Loucy (cell line): ENCODE measurements around the gene RNU1-1.
"Not testable (repeated sequence)": the region's sequence is repeated elsewhere in the genome, so short reads cannot be mapped to it uniquely, and the experiment has no call there.

Experiments
- H2AFZ ChIP-seq: fragments of 200-600 bp; sonication (generic); 2 replicates; pipeline ENCODE4 v1.6.0; 2016; ENCODE audit warnings: antibody characterized with exemption, mild to moderate bottlenecking, low read length, moderate library complexity
- H3F3A ChIP-seq: fragments of 200-600 bp; 2 replicates; pipeline ENCODE4 v1.6.0; 2016; ENCODE audit warnings: antibody characterized with exemption, low read depth, mild to moderate bottlenecking
- H3K27me3 ChIP-seq: fragments of 200-600 bp; sonication (generic); 2 replicates; pipeline ENCODE4 v1.6.1; 2014; ENCODE audit warnings: low read length, mild to moderate bottlenecking; ENCODE audit not compliant: insufficient read depth, poor library complexity, severe bottlenecking
- H3K36me3 ChIP-seq: fragments of 200-600 bp; sonication (generic); 2 replicates; pipeline ENCODE4 v1.6.1; 2016; ENCODE audit warnings: low read length; ENCODE audit not compliant: insufficient read depth
- H3K4me1 ChIP-seq: fragments of 200-600 bp; sonication (generic); 2 replicates; pipeline ENCODE4 v1.5.1; 2014; ENCODE audit warnings: low read length, mild to moderate bottlenecking; ENCODE audit not compliant: insufficient read depth, poor library complexity, severe bottlenecking
- H3K4me2 ChIP-seq: fragments of 200-600 bp; sonication (generic); 2 replicates; pipeline ENCODE4 v1.6.0; 2014; ENCODE audit warnings: antibody characterized with exemption, low read length, low read depth, mild to moderate bottlenecking; ENCODE audit not compliant: poor library complexity, severe bottlenecking
- H3K4me3 ChIP-seq: fragments of 200-600 bp; sonication (generic); 2 replicates; pipeline ENCODE4 v1.5.1; 2014; ENCODE audit warnings: low read length, mild to moderate bottlenecking, mixed read lengths; ENCODE audit not compliant: poor library complexity, severe bottlenecking
- H3K79me2 ChIP-seq: fragments of 200-600 bp; sonication (generic); 2 replicates; pipeline ENCODE4 v1.6.1; 2014; ENCODE audit warnings: low read length; ENCODE audit not compliant: insufficient read depth
- H3K9ac ChIP-seq: fragments of 200-600 bp; sonication (generic); 2 replicates; pipeline ENCODE4 v1.6.0; 2014; ENCODE audit warnings: mild to moderate bottlenecking, low read depth, low read length, moderate library complexity; ENCODE audit not compliant: poor library complexity, severe bottlenecking
- H3K9me2 ChIP-seq: fragments of 200-600 bp; sonication (generic); replicated peaks from 2 replicates; pipeline ENCODE4 v1.6.1; 2016; ENCODE audit warnings: low read depth, low read length, mixed read lengths
- H3K9me3 ChIP-seq: fragments of 200-600 bp; sonication (generic); 2 replicates; pipeline ENCODE4 v1.6.1; 2014; ENCODE audit warnings: mild to moderate bottlenecking, antibody characterized with exemption, low read length, low read depth; ENCODE audit not compliant: insufficient read depth
- H4K20me1 ChIP-seq: fragments of 200-600 bp; sonication (generic); 2 replicates; pipeline ENCODE4 v1.6.0; 2014; ENCODE audit warnings: antibody characterized with exemption, low read length, mild to moderate bottlenecking; ENCODE audit not compliant: insufficient read depth, poor library complexity, severe bottlenecking
- CTCF ChIP-seq: fragments of 200-600 bp; sonication (generic); conservative IDR thresholded peaks from 2 replicates; pipeline ENCODE4 v1.5.1; 2014; ENCODE audit warnings: mild to moderate bottlenecking, antibody characterized with exemption, low read length
- EZH2phosphoT487 ChIP-seq: fragments of 200-600 bp; IDR thresholded peaks from 2 replicates; pipeline ENCODE4 v1.6.1; 2018; ENCODE audit warnings: antibody characterized with exemption, mild to moderate bottlenecking, moderate library complexity, borderline replicate concordance

RNU1-1 gene

GRCh38 chr1:16503494-16503893, 10.6 kb downstream of the RNU1-1 start:
- H3K9me2 ChIP-seq: no peaks in the 10 kb centered on the region
- H3K27me3 ChIP-seq: no peaks in the 10 kb centered on the region
- H2AFZ ChIP-seq: no peak overlapping the region
- no peaks in the 10 kb centered on the region for H4K20me1 ChIP-seq
- no peak for TF ChIP-seq EZH2phosphoT487
- no peak for TF ChIP-seq CTCF
- H3F3A ChIP-seq: no peaks in the 10 kb centered on the region
- H3K36me3 ChIP-seq: no peaks in the 10 kb centered on the region
- peaks cover 5% of the 10 kb centered on the region for H3K4me1 ChIP-seq
- H3K4me3 ChIP-seq: no peak overlapping the region
- no peaks in the 10 kb centered on the region for H3K79me2 ChIP-seq
- peaks cover 5% of the 10 kb centered on the region; the same call in 1 of the 2 replicates for H3K9me3 ChIP-seq
- no peak overlapping the region for H3K9ac ChIP-seq
- H3K4me2 ChIP-seq: no peak overlapping the region

- H3K4me2 ChIP-seq, H3F3A ChIP-seq, H3K79me2 ChIP-seq, H3K9me2 ChIP-seq, H3K36me3 ChIP-seq, H4K20me1 ChIP-seq, H3K27me3 ChIP-seq, H3K9me3 ChIP-seq, H3K4me1 ChIP-seq, H2AFZ ChIP-seq, H3K9ac ChIP-seq, H3K4me3 ChIP-seq: not testable (repeated sequence)
These were observed 12.6 kb downstream of the RNU1-1 start for GRCh38 chr1:16501446-16501845.

- not testable (repeated sequence) for H4K20me1 ChIP-seq, H3K9me2 ChIP-seq, H3K9ac ChIP-seq, H3K4me3 ChIP-seq, H3K27me3 ChIP-seq, H3K79me2 ChIP-seq, H3K9me3 ChIP-seq, H3F3A ChIP-seq, H3K36me3 ChIP-seq, H2AFZ ChIP-seq, H3K4me1 ChIP-seq, H3K4me2 ChIP-seq
These were observed 13.1 kb downstream of the RNU1-1 start for GRCh38 chr1:16500975-16501374.

- not testable (repeated sequence) for H3K36me3 ChIP-seq, H3K4me3 ChIP-seq, H3K4me2 ChIP-seq, H3K9ac ChIP-seq, H3K79me2 ChIP-seq, H4K20me1 ChIP-seq, H3K4me1 ChIP-seq, H2AFZ ChIP-seq, H3F3A ChIP-seq, H3K9me2 ChIP-seq, H3K27me3 ChIP-seq, H3K9me3 ChIP-seq
These were observed 13.6 kb downstream of the RNU1-1 start for GRCh38 chr1:16500466-16500865.
